KOPT-K1 (cell line): ENCODE measurements around the gene KLK3.

Source experiments
- H3K27ac ChIP-seq: fragments of 200-600 bp; sonication (generic); 2 replicates; pipeline ENCODE4 v1.5.1; 2016; ENCODE audit warnings: antibody characterized with exemption, mild to moderate bottlenecking, low read depth, low read length; ENCODE audit not compliant: poor library complexity, severe bottlenecking
- H3K36me3 ChIP-seq: fragments of 200-600 bp; sonication (generic); 2 replicates; pipeline ENCODE4 v1.5.1; 2017; ENCODE audit warnings: antibody characterized with exemption, mild to moderate bottlenecking, low read length, moderate library complexity; ENCODE audit not compliant: insufficient read depth
- H3K9me3 ChIP-seq: fragments of 200-600 bp; sonication (generic); 2 replicates; pipeline ENCODE4 v1.5.1; 2017; ENCODE audit warnings: antibody characterized with exemption, low read length, mild to moderate bottlenecking; ENCODE audit not compliant: insufficient read depth, poor library complexity, severe bottlenecking

Gene KLK3

GRCh38 chr19:50870417-50871089, 15.8 kb downstream of the KLK3 start:
- Histone ChIP-seq H3K27ac (no peak overlapping the region), H3K36me3 (no peaks in the 10 kb centered on the region), H3K9me3 (no peaks in the 10 kb centered on the region)

DNA sequence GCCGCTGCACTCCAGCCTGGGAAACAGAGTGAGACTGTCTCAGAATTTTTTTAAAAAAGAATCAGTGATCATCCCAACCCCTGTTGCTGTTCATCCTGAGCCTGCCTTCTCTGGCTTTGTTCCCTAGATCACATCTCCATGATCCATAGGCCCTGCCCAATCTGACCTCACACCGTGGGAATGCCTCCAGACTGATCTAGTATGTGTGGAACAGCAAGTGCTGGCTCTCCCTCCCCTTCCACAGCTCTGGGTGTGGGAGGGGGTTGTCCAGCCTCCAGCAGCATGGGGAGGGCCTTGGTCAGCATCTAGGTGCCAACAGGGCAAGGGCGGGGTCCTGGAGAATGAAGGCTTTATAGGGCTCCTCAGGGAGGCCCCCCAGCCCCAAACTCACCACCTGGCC, 18.3 kb downstream of the KLK3 start, which contains the start of gene KLK2:
Gene KLK2, plus strand, starts transcription at position 384 of the 400 bp plus-strand sequence. CDS start 35 bp downstream, outside the sequence.
- Histone ChIP-seq H3K27ac (no peak within 1 kb of the TSS), H3K36me3 (no peaks in the 10 kb centered on the region), H3K9me3 (no peaks in the 10 kb centered on the region)

DNA sequence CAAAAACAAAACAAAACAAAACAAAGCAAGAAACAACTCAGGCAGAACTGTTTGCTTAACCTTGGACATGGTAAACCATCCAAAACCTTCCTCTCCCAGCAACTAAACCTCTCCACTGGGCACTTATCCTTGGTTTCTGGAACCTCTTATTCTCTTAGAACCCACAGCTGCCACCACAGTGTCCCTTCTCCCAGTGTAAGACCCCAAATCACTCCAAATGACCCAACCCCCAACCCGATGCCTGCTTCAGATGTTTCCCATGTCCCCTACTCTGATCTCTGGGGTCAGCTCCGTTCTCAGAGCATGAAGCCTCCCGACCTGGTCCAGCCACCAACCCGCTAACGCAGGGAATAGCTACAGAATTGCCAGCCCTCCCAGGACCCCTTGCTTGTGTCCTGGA, 19.5 kb downstream of the KLK3 start:
- H3K27ac ChIP-seq: no peak overlapping the region
- no peaks in the 10 kb centered on the region for H3K9me3 ChIP-seq
- H3K36me3 ChIP-seq: no peaks in the 10 kb centered on the region

DNA sequence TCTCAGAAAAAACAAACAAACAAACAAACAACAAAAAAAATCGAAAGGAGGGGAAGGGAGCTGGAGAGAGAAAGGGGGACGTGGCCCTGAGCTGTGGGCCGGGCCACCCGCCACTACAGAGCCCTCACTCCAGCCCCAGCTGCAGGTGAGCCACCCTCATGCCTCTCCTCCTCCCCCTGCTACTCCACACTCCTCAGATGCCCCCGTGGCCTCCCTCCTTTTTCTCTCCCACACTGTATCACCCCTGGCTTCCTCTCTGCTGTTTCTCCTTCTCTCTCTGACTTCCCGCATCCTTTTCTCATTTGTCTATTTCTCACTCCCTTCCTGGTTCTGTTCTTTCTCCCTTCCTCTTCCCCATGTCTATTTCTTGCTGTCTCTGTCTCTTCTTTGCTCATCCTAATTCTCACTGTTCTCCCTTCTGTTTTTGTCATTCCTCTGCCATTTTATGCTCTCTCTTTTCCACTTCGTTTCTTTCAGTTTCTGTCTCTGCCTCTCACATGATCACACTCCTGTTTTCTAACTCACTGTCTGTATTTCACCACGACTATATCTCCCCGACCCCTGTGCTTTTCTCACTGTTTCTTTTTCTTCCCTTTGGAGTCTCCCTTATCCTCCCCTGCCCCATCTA, 21.2 kb downstream of the KLK3 start:
- Histone ChIP-seq H3K9me3 (no peaks in the 10 kb centered on the region), H3K36me3 (no peaks in the 10 kb centered on the region), H3K27ac (no peak overlapping the region)

DNA sequence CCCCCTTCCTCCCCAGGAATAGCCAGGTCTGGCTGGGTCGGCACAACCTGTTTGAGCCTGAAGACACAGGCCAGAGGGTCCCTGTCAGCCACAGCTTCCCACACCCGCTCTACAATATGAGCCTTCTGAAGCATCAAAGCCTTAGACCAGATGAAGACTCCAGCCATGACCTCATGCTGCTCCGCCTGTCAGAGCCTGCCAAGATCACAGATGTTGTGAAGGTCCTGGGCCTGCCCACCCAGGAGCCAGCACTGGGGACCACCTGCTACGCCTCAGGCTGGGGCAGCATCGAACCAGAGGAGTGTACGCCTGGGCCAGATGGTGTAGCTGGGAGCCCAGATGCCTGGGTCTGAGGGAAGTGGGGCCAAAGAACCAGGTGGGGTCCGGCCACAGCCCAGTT, 21.7 kb downstream of the KLK3 start:
- Histone ChIP-seq H3K36me3 (no peaks in the 10 kb centered on the region), H3K27ac (no peak overlapping the region), H3K9me3 (no peaks in the 10 kb centered on the region)

GRCh38 chr19:50877338-50877737, 22.6 kb downstream of the KLK3 start:
- no peaks in the 10 kb centered on the region for H3K36me3 ChIP-seq
- H3K27ac ChIP-seq: no peak overlapping the region
- no peaks in the 10 kb centered on the region for H3K9me3 ChIP-seq

- Histone ChIP-seq H3K36me3 (no peaks in the 10 kb centered on the region), H3K27ac (no peak overlapping the region), H3K9me3 (no peaks in the 10 kb centered on the region)
Measured at GRCh38 chr19:50878851-50879250, 24.1 kb downstream of the KLK3 start.

GRCh38 chr19:50880241-50880640, 25.5 kb downstream of the KLK3 start:
- Histone ChIP-seq H3K9me3 (no peaks in the 10 kb centered on the region), H3K36me3 (no peaks in the 10 kb centered on the region), H3K27ac (no peak overlapping the region)

DNA sequence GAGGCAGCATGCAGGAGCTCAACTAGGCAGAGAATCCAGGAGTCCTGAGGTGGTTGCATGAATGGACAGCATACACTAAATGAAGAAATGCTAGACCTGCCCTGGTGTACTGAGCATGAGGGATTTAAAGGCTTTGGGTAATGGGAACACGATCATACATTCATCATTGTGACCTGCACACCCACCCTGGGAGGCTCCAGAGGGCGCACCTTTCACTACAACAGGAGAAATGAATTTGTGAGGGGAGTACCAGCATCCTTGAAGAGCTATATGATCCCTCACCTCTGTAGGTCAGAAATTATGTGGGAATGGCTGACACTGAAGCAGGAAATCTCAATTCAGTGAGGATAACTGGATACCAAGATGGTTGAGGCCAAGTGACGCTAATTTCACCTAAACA, 27.5 kb downstream of the KLK3 start:
- no peaks in the 10 kb centered on the region for H3K9me3 ChIP-seq
- H3K27ac ChIP-seq: no peak overlapping the region
- H3K36me3 ChIP-seq: no peaks in the 10 kb centered on the region

DNA sequence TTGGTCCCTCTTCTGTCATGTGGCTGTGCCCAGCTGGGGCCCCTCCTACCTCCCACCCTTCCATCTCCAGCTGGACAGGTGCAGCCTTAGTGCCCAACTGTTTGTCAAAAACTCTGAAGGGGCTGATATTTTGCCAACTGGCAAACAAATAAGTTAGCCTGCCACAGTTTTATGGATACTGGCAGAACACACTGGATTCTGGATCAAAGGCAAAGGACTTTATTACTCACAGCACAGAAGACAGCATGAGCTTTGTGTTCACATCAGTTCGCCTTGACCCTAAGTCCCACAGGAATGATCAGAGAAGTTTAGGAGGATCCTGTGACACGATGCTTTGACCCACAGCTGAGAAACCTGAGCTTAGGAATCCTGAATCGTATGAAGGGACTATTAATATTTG, 34.9 kb downstream of the KLK3 start:
- Histone ChIP-seq H3K9me3 (no peaks in the 10 kb centered on the region), H3K36me3 (no peaks in the 10 kb centered on the region), H3K27ac (no peak overlapping the region)

- Histone ChIP-seq H3K9me3 (no peaks in the 10 kb centered on the region), H3K27ac (no peak overlapping the region), H3K36me3 (no peaks in the 10 kb centered on the region)
Measured at GRCh38 chr19:50890422-50891252, 35.9 kb downstream of the KLK3 start.

GRCh38 chr19:50891253-50891625, 36.5 kb downstream of the KLK3 start:
- Histone ChIP-seq H3K27ac (no peak overlapping the region), H3K36me3 (no peaks in the 10 kb centered on the region), H3K9me3 (no peaks in the 10 kb centered on the region)

DNA sequence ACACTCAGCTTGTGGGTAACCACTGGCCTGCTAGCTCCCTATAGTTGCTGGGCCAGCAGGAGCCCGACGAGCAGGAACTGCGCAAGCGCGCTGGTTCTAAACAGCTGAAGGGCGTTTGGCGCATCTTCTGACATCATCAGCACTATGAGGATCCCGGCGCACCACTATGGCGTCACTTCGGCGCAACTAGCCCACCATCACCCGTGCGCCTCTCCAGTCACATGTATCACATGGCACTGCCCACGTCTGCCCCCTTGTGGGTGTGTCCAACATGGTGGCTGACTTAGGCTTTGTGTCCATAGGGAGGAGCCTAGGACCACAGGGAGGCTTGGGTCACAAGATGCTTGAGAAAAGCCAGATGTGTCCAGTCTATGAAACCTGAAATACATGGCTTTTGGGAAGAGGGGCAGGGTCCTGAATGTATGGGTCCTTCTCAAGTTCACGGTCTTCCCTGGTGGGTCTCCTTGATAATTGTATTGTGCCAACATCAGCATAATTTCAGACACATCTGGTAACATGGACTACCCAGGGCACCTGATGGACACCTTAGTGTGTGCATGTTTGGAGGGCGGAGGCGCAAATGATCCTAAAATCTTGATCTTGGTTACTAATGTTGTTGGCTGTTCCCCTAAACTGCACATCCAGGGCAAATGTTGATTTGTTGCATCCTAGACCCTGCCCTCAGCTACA, 38.5 kb downstream of the KLK3 start:
- H3K9me3 ChIP-seq: no peaks in the 10 kb centered on the region
- H3K27ac ChIP-seq: no peak overlapping the region
- H3K36me3 ChIP-seq: no peaks in the 10 kb centered on the region

- Histone ChIP-seq H3K9me3 (no peaks in the 10 kb centered on the region), H3K27ac (no peak overlapping the region), H3K36me3 (no peaks in the 10 kb centered on the region)
Measured at GRCh38 chr19:50894478-50895356, 40.0 kb downstream of the KLK3 start.
